Activated CD8-positive, alpha-beta memory T cell treated with anti-CD3 and anti-CD28 coated beads for 48 hours (primary cell): ENCODE results near the gene UPF2.
"Not testable (repeated sequence)": the region's sequence is repeated elsewhere in the genome, so short reads cannot be mapped to it uniquely, and the experiment has no call there.

ENCODE experiments used
- DNase-seq, 3 experiments: peaks; one replicate each; pipeline ENCODE4 v3.0.0-alpha.2; 2020; ENCODE audit warnings: low read depth in 2 of 3, low spot score in 2 of 3

UPF2 gene

DNA sequence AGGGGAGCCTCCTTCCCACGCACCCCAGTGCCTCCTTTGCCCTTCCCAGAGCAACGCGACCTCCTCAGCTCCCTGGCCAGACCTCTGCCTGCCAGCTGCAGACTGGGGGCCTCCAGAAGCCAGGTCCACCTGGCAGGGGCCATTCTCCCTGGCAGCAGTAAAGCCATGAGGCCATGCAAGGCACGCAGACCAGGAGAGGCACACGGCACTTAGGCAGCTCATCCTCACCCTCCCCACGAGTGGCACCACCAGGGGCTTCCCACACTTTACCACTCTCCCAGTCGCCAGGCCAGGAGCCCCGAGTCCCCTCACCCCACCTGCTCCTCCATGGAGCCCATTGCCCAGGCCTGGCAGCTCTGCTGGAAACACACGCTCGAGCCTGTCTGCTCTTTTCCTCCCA is 134.1 kb downstream of the UPF2 start:
- DNase-seq: no peak

DNA sequence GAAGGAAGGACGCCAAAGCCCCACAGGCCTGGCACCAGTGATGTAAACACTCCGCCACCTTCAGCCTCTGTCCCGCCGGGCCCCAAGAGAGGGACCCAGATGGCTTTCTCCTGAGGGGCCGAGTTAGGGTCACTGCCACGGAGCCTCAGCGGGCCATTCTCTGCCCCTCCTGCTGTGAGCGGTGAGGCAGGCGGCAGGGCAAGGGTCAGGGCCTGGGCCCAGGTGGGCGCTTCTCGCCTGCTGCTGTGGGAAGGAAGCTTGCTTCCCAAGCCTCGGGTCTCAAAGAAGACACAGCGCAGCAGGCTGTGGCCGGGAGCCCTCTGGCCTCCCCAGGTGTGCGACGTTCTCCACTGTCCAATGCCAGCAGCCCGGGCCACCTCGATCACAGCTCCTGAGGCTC is 134.7 kb downstream of the UPF2 start:
- DNase-seq: no peak

DNA sequence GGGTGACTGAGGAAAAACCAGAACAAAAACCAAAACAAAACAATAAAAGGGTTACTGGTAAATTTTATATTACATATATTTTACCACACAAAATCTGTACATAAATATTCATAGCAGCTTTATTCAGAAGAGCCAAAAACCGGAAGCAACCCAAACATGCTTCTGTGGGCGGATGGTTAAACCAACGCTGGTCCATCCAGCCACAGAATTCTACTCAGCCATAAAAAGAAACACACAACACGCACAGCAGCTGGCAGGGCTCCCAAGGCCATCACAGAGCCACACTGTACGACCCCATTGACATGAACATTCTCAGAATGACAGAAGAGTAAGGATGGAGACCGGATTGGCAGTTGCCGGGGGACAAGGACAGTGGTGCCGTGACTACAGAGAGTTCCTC is 135.9 kb downstream of the UPF2 start:
- no peak for DNase-seq

DNA sequence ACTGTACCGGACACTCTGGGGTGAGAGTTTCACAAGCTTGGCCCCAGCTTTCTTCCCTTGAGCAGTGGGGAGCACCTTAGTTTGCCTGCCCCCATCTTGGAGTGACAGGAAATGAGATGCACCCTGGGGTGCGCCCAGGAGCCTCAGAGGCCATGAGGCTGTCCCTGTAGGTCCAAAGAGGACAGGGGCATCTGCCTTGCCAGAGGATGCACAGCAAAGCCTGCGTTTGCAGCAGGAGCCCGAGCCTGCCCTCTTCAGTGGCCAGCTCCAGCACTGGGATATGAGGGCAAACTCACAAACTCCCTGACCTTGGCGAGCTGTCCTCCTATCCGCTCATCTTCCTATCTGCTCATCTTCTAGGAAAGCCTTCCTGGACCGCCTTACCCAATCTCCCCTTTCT is 140.0 kb downstream of the UPF2 start:
- DNase-seq: no peak

DNA sequence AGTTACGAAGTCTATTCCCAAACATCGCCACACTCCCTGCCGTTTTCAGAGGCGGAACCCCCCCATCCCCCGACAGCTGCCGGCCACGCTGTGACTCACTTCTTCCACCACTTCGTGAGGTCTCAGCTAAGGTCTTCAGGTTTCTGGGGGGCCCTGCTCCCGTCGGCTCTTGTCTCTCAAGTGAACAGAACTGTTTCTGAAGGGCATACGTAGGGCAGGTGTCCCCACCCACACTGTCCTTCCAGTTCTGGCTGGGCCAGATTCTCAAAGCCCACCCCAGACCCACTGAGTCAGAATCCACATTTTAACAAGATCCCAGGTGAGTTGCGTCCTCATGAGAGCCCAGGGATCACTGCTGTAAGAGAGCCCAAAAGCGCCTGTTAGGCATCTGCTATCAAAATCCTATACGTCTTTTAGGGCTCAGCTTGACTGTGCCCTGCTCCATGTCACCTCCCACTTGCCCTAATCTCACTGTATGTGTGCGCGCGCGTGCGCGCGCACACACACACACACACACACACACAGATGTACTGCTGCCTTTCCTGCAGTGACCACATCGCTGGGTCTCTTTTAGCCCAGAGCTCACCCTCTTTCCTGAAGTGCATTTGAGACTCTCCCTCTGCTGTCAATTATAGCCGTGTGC is 140.7 kb downstream of the UPF2 start:
- DNase-seq: no peak

DNA sequence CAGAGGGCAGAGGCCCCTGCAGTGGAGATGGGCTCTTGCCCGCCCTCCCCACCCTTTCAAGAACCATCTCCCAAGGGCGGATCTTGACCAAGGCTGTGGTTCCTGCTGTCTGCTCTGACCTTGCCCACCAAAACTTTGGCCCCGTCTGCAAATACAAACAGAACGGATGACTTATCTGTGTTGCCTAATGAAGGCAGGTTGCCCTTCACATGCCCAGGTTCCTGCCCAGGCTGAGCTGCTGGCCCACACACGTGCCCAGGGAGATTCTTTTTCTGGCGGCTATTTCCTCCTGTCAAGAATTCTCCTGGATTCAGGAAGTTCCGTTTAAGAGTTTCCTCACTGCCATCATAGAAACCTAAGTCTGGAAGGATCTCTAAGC is 141.2 kb downstream of the UPF2 start:
- DNase-seq: no peak

DNA sequence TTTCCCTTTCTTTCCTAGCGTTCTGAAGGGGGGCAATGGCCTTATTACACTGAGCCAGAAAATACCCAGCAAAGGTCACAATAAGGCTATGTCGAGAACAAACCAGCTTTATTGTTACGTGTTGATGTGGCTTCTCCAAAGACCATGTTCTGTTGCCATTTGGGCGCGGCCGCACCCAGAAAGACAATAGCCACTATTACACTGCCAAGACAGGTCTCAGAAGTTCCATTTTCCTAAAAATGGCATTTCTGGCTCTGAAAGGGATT is 141.6 kb downstream of the UPF2 start:
- no peak for DNase-seq

DNA sequence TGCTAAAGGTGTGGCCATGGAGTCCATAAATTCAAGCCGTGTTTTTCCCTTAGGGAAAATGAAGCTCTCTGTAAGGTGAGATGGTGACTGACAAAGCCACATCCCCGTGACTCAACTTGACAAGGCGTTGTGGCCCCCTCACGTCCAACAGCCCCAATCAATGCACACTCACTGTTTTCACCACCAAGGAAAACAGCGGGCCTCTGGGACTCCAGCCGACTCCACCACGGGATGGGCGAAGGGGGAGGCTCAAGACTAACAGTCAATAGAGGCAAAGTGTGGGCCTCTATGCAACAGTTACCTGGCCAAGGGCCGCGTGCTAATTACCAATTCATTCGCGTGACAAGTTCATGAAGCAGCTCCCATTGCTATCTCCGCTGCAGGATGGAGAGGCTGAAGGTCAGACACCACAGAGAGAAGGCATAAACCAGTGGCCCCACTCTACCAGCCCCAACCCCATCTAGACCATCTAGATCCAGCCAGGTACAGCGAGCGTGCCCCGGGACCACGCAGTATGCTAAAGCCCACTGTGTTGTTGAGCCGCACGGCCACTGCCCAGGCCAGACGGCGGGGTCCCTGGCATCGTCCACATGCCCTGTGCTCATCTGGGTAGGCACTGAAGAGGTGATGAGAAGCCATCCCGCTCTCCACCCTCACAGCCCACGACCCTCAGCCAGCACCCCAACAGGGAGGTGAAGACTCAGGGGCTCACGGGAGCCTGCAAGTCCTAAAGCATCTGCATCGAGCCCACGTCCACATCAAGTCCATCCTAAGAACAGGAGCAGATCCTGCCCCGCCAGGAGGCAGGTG is 143.3 kb downstream of the UPF2 start:
- DNase-seq: no peak

DNA sequence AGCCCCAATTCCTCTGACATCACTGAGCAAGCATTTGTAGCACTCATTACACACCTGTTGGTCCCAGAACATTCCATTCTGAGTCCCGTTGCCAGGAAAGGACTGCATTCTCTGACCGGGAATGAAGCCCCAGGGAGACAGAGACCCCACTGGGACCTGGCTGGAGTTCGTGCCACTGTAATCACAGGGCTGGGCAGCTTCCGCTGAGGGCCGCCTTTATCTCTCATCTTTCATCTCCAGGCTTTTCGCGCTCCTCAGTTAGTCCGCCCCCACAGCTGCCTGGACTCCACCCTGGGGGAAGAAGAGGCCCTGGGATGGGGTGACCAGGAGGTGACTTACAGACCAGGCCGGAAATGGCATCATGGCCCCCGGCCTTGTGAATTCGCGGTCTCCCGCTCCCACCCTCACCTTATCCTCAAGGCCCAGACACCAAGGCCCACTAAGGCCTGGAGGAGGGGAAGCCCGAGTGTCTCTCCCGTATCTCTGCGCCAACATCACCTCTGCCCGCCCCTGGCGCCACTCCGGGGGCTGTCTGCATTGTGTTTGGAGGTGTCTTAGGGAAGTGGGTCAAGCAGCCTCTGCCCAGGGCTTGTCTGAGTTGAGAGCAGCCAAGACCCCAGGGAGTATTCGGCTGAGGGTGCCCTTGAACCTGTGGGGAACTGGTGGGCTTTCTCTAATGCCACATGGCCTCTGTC is 144.1 kb downstream of the UPF2 start:
- DNase-seq: no peak

DNA sequence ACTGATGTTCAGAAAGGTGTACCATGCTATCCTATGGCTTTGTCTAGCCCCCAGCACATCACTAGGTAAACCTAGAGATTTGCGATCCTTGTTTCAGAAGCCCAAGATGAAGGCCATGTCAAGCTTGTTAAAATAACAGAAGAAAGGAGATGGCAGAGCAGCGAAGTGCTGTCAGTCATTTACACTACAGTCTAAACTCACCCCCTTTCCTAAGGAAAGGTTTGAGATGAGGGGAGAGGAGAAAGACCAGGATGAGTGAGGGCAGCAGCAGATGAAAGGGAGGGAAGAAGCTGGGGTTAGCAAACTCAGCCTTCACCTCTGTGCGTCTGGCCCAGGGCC is 144.6 kb downstream of the UPF2 start:
- DNase-seq: no peak

DNA sequence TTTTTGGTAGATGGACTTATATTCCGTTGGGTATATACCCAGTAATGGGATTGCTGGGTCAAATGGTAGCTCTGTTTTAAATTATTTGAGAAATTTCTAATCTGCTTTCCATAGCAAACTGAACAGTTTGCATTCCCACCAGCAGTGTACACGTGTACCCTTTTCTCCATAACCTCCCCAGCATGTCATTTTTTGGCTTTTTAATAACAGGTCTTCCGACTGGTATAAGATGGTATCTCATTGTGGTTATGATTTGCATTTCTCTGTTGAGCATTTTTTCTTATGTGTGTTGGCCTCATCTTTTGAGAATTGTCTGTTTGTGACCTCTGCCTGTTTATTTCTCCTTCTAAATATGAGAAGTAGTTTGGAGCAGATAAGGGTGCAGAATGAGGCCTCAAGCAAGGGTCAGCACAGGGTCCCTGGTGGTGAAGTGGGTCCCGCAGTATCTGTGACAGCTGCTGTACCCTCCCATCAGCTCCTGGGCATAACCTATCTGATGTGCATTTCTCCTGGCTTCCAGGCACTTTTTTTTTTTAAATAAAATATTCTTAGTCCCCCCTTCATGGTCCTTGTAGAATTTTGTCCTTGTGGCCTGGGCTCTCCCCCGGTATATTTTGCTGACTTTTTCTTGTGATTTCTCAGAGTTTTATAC is 145.9 kb downstream of the UPF2 start:
- no peak for DNase-seq

DNA sequence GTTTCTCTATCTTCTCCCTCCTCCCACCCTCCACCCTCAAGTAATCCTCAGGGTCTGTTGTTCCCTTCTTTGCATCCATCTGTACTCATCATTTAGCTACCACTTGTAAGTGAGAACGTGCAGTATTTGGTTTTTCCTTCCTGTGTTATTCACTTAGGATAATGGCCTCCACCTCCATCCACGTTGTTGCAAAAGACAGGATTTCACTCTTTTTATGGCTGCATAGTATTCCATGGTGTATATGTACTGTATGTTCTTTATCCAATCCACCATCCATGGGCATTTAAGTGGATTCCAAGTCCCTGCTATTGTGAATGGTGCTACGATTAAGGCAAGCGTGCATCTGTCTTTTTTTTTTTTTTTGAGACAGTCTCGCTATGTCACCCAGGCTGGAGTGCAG is 147.0 kb downstream of the UPF2 start:
- no peak for DNase-seq

DNA sequence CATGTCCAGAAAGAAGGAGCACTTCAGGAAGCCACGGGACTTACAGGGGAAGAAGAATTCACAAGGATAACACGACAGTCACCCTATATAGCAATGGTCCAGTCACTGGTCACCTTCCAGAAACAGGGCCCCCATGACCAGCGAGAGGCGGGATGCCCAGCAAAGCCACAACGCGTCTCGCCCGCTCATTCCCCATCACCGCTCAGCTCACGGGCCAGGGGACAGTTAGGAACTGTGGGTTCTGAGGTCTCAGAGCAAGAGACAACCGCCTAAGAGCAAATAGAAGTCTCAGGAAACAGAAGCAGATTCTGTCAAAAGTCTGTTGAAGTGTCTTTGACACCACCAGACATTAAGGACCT is 147.5 kb downstream of the UPF2 start:
- DNase-seq: no peak

DNA sequence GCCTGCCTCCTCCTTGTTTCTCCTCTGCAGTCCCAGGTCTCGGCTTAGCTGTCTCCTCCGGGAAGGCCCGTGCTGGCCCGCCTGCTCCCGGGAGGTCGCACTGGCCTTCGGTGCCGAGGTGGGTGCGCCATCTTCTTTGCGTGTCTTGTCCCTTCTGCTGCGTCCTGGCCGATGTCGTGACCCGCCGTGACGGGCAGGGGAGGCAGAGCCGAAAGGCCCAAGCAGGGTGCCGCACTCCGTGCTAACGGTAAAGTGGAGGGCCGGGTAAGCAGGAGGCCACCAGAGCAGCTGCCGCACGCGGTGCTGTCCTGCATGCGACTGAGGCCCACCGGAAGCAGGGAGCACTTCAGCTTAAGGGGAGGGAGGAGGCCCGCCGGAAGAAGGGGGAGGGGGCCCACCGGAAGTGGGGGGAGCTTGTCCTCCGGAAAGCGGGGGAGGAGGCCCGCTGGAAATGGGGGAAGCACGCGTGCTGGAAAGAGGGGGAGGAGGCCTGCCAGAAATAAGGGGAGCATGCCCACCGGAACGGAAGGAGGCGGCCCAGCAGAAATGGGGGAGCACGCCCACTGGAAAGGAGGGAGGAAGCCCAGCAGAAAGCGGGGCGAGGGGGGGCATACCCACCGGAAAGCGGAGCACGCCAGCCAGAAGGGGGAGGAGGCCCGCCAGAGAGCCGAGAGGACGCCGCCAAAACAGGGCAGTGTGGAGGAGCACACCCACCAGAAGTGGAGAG is 148.1 kb downstream of the UPF2 start:
- DNase-seq: no peak

DNA sequence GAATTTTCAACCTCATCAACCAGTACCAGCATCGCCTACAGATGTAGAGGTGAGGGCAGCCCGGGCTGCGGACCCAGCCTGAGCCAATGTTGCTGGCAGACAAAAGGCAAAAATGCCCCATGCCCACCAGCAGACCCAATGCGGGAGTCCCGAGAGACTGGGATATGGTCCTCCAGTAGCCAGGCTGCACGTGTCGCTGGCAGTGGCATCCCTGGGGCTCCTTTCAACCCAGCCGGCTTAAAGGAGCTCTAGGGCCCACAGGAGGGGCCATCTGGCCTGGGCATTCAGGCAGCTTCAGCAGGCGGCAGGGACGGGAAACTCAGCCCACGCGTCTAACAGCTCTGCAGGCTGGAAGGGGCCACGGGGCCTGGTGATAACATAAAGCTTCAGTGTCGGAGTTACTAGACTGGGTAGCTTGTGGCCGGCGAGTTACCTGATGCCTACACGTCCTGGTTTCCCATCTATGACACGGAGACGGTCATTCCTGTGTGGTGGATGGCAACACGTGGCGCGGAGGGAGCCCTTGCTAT is 148.8 kb downstream of the UPF2 start:
- DNase-seq: no peak

DNA sequence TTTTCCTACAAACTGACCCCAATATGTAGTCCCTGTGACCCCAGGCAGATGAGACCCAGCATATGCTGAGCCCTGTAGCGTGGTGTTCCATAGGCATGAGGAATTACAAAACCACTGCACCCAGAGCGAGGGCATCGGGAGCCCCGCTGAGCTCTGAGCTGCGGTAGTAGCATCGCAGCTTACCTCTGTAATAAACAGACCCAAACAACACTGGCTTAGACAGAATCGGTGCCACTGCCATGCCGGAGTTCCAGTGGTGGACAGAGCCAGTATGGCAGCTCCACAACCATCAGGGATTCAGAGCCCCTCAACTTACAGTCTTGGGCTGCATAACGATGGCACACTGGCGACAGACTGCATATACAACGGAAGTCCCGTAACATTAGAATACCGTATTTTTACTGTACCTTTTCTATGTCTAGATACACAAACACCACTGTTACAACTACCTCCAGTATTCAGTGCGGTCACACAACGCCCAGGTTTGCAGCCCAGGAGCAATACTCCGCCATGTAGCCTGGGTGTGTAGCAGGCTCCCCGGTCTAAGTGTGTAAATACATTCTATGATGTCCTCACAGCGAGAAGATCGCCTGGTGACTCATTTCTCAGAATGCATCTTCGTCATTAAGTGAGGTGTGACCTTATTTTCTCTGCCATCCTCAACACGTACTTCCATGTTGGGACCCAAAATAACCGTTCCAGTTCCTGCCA is 150.7 kb downstream of the UPF2 start:
- DNase-seq: no peak

DNA sequence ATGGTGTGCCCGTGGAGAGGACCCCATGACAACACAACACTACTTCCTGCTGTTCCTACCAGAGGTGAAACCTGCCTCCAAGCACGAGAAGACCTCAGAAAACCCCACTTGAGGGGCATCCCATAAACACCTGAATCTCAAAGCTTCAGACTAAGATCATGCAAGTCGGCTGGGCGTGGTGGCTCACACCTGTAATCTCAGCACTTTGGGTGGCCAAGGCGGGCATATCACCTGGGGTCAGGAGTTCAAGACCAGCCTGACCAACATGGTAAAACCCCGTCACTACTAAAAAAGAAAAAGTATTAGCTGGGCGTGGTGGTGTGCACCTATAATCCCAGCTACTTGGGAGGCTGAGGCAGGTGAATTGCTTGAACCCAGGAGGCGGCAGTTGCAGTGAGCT is 153.3 kb downstream of the UPF2 start:
- not testable (repeated sequence) for DNase-seq

DNA sequence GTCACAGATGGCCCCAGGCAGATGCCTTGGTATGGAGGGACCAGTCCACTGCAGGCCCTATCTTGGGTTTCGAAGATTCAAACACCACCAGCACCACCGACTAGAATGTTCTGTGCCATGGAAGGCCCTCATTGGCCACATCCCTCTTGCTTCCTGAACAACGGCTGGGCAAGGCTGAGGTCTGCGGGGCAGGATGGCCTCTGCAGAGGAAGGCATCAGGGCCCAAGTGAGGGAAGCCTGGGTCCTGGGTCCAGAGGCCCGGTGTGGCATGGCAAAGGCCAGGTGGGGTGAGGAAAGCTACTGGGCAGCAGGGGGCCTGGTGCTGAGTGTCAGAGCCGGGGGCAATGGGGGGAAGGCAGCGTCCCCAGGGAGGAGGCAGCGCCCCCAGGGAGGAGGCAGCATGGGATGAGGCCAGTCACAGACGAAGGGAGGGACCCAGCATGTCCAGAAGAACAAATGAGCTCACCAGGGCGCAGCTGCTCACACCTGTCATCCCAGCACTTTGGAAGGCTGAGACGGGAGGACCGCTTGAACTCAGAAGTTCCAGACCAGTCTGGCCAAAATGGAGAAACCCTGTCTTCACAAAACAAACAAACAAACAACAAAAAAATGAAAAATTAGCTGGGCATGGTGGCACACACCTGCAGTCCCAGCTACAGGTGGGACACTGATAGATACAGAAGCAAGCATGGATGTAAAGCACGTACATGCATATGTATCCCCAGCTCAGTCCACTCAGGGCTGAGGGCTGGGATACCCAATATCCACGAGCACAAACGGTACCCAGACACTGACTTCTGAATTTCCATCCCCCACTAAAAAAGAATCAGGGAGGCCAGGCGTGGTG is 155.0 kb downstream of the UPF2 start:
- DNase-seq: no peak

DNA sequence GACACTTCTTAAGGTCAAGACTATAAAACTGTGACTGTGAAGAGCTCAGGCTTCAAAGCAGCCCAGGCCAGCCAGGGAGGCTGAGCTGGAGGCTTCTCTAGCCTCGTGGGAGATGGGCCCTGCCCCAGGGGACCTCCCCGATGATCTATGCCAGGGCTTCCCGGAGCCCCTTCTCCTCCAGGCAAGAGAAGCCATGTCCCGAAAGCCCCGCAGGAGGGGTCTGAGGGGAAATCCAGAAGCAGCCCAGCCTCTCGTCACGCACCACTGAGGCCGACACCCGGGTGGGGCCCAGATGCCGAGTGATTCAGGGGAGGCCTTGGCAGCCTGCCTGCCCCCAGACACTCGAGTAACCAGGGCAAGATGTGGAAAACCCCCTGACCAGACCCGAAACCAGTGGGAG is 155.8 kb downstream of the UPF2 start:
- no peak for DNase-seq

DNA sequence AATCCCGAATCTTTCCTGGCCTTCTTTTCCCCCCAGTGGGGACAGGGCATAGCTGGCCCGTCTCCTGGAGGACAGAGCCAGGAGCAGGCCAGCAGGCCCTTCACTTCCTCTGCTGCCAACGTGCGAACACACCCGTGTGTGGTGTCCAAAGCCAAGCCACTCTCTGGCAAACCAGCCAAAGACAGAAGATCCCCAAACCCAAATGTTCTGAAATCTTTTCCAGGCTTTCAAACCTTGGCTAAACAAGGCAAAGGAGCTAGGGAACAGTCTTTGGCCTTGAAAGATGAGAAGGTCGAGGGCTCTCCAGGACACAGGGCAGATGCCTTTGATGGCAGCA is 156.5 kb downstream of the UPF2 start:
- DNase-seq: no peak
